Esophagus muscularis mucosa (tissue), 4 donors: ENCODE data around the gene SLC7A4. TPM values are rescaled to one million over a fixed set of nuclear protein-coding genes. Genes with fewer than 3 reads are reported as not detected.

Source experiments
- DNase-seq: peaks from one replicate; pipeline ENCODE4 v3.0.0-alpha.2; 2017; ENCODE audit errors: extremely low spot score
- H3K27ac ChIP-seq, 4 donors: fragments of 200-600 bp; sonication (generic); replicated peaks in 1 of 4; 1 replicate in 3 of 4; 2 replicates in 1 of 4; pipeline ENCODE4 v1.5.1; 2016 to 2019; ENCODE audit warnings: mild to moderate bottlenecking in 1 of 4
- H3K27me3 ChIP-seq, 4 donors: fragments of 200-600 bp; sonication (generic); one replicate each; pipeline versions ENCODE4 v1.5.1 to v1.6.0; 2016 to 2019
- H3K36me3 ChIP-seq, 4 donors: fragments of 200-600 bp; sonication (generic); one replicate each; pipeline ENCODE4 v1.5.1; 2016 to 2019
- H3K4me1 ChIP-seq, 4 donors: fragments of 200-600 bp; sonication (generic); one replicate each; pipeline ENCODE4 v1.5.1; 2016 to 2019
- H3K4me3 ChIP-seq, 4 donors: fragments of 200-600 bp; sonication (generic); 1 replicate in 2 of 4; 2 replicates in 2 of 4; pipeline ENCODE4 v1.5.1; 2016 to 2019; ENCODE audit warnings: mild to moderate bottlenecking in 4 of 4, moderate library complexity in 1 of 4
- H3K9me3 ChIP-seq, 4 donors: fragments of 200-600 bp; sonication (generic); 1 replicate in 3 of 4; 2 replicates in 1 of 4; pipeline ENCODE4 v1.5.1; 2016 to 2019
- EP300 ChIP-seq: sonication (generic); formaldehyde crosslinking; IDR thresholded peaks from one replicate; pipeline ENCODE4 v1.6.1; 2017; ENCODE audit warnings: antibody characterized with exemption
- POLR2A ChIP-seq: fragments of 450-650 bp; IDR thresholded peaks from one replicate; pipeline ENCODE4 v1.6.1; 2017; ENCODE audit warnings: antibody characterized with exemption, moderate library complexity, mild to moderate bottlenecking, low read depth
- POLR2AphosphoS5 ChIP-seq, 2 donors: sonication (generic); formaldehyde crosslinking; IDR thresholded peaks; one replicate each; pipeline ENCODE4 v1.6.1; 2017; ENCODE audit warnings: antibody characterized with exemption in 2 of 2
- WGBS: methylation state at CpG from one replicate; pipeline ENCODE4 v1.1.5; 2018; 5-methylcytosine and 5-hydroxymethylcytosine counted together
- intact Hi-C: fragments of 100-400 bp; cut with DNase I; formaldehyde crosslinking; loops from one replicate; pipeline ENCODE4 v1.15.1; 2023
- total RNA-seq, 4 donors: library from RNA; depleted of rRNA; stranded (reverse); fragments of >200 nt; gene quantifications; one replicate each; pipeline versions ENCODE4 v1.1.0 to v1.2.1, GENCODE V29; 2016
- TF ChIP-seq, protein P1 (sequence below), 3 experiments: fragments of 200-600 bp in 2 of 3; fragments of 450-650 bp in 1 of 3; sonication (generic) in 2 of 3; IDR thresholded peaks; one replicate each; pipeline ENCODE4 v1.5.1; 2017 to 2019; ENCODE audit warnings: antibody characterized with exemption in 3 of 3, mild to moderate bottlenecking in 2 of 3, moderate library complexity in 1 of 3

Gene SLC7A4
- total RNA-seq, 4 donors from 2014 or later = 0.23 to 0.42 (median 0.36) TPM

DNA sequence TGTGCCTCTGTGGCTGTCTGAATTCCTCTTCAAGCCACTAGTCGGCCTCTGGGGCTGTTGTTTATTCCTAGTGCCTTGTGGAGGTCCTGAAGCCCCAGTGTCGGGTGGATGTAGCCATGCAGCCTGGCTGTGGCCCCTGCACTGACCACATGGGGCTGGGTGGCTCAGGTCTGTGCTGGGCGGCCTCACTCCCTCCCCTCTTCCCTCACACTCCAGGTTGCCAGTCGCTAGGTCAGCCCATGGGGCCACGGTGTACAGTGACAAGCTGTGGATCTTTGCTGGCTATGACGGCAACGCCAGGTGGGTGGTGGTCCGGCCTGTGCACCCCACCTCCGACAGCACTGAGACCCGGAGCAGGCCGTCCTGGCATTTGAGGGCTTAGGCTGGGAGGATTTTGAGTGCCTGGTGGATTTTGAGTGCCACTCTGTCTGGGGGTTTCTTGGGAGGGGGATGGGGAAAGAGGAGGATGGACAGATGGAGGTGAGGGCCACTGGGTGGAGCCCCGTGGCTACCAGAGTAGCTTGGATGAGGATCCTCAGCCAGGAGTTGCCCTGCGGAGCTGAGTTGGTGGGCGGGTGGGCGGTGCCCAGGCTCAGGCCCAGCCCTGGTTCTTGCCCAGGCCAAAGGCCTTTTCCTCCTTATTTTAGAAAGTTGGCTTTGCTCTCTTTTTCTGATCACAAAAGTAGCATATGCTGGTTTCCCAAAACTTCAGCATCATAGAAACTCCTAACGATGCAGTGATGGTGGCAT, 43.6 kb downstream of the SLC7A4 start:
- Histone ChIP-seq H3K9me3 (no peaks in the 10 kb centered on the region), H3K4me1 (peaks cover 0 to 5% (median 3%) of the 10 kb centered on the region in 4 donors), H3K27ac (no peak overlapping the region), H3K4me3 (no peak overlapping the region), H3K27me3 (no peaks in the 10 kb centered on the region), H3K36me3 (peaks cover 29 to 92% (median 78%) of the 10 kb centered on the region in 4 donors)
- 87% methylated on average over 16 of the region's 16 CpGs for WGBS
- no peak for TF ChIP-seq POLR2A
- TF ChIP-seq, protein P1, sequence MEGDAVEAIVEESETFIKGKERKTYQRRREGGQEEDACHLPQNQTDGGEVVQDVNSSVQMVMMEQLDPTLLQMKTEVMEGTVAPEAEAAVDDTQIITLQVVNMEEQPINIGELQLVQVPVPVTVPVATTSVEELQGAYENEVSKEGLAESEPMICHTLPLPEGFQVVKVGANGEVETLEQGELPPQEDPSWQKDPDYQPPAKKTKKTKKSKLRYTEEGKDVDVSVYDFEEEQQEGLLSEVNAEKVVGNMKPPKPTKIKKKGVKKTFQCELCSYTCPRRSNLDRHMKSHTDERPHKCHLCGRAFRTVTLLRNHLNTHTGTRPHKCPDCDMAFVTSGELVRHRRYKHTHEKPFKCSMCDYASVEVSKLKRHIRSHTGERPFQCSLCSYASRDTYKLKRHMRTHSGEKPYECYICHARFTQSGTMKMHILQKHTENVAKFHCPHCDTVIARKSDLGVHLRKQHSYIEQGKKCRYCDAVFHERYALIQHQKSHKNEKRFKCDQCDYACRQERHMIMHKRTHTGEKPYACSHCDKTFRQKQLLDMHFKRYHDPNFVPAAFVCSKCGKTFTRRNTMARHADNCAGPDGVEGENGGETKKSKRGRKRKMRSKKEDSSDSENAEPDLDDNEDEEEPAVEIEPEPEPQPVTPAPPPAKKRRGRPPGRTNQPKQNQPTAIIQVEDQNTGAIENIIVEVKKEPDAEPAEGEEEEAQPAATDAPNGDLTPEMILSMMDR (IDR thresholded peaks at IDR 0.05) = no peak
- TF ChIP-seq POLR2AphosphoS5 (IDR thresholded peaks at IDR 0.05) = no peak
- no peak for TF ChIP-seq EP300
- intact Hi-C loops = no loop called here
- DNase-seq = no peak

DNA sequence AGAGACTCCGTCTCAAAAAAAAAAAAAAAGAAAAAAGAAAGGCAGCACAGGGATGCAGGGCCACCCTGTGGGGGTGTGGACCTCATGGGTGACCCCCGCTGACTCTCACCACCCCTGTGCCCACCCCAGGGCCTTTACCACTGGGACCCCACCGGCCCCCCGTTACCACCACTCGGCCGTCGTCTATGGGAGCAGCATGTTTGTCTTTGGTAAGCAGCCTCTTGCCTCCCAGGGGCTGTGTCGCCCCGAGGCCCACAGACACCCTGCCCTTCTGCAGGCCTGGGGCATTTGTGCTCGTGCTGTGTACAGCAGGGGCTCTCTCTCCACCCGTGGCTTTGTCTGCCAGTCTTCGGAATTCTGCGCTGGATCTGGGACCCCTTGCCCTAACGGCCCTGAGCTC, 45.0 kb downstream of the SLC7A4 start:
- DNase-seq = no peak
- intact Hi-C loops = no loop called here
- H3K36me3 ChIP-seq = peaks cover 22 to 81% (median 66%) of the 10 kb centered on the region in 4 donors
- no peak overlapping the region for H3K27ac ChIP-seq
- no peaks in the 10 kb centered on the region for H3K27me3 ChIP-seq
- TF ChIP-seq EP300 (no peak), POLR2A (no peak), POLR2AphosphoS5 (IDR thresholded peaks at IDR 0.05) (no peak)
- TF ChIP-seq, protein P1 (IDR thresholded peaks at IDR 0.05) = no peak
- WGBS = 86% methylated on average over 13 of the region's 14 CpGs
- no peak overlapping the region for H3K4me3 ChIP-seq
- H3K9me3 ChIP-seq = no peaks in the 10 kb centered on the region
- H3K4me1 ChIP-seq = peaks cover 9 to 17% (median 16%) of the 10 kb centered on the region in 4 donors

DNA sequence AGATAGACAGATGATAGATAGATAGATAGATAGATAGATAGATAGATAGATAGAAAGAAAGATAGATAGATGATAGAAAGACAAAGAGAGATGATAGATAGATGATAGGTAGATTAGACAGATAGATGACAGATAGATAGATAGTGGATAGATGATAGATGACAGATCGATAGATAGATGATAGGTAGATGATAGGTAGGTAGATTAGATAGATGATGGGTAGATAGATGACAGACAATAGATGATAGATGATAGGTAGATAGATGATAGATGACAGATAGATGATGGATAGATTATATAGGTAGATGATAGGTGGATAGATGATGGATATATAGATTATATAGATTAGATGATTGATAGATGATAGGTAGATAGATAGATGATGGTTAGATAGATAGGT, 46.0 kb downstream of the SLC7A4 start:
- TF ChIP-seq EP300 (no peak), POLR2A (no peak), POLR2AphosphoS5 (IDR thresholded peaks at IDR 0.05) (no peak)
- TF ChIP-seq, protein P1 (IDR thresholded peaks at IDR 0.05) = no peak
- Histone ChIP-seq H3K4me1 (peaks cover 11 to 20% (median 19%) of the 10 kb centered on the region in 4 donors), H3K9me3 (no peaks in the 10 kb centered on the region), H3K27ac (no peak overlapping the region), H3K27me3 (no peaks in the 10 kb centered on the region), H3K36me3 (peaks cover 18 to 71% (median 56%) of the 10 kb centered on the region in 4 donors), H3K4me3 (no peak overlapping the region)
- intact Hi-C loops = no loop called here
- DNase-seq = no peak
- WGBS = 98% methylated on average over 1 of the region's 1 CpG

DNA sequence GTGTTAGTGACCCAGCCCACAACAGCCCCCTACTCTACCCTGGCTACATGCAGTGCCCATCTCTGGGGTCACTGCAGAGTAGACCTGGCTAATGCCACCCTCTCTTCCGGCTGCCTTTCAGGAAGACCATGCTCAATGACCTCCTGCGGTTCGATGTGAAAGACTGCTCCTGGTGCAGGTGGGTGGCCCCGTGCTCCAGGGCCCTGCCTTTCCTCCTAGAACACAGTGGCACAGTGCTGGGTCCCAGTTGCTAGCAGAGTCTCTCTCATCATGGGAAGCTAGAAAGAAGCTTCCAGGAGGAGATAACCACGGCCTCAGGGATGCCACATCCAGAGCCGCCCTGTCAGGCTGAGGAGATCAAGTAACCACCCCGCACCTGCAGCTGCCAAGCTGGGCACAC, 46.6 kb downstream of the SLC7A4 start:
- intact Hi-C loops = no loop called here
- DNase-seq = no peak
- WGBS = 92% methylated on average over 7 of the region's 7 CpGs
- TF ChIP-seq EP300 (no peak), POLR2A (no peak), POLR2AphosphoS5 (IDR thresholded peaks at IDR 0.05) (no peak)
- TF ChIP-seq, protein P1 (IDR thresholded peaks at IDR 0.05) = no peak
- Histone ChIP-seq H3K9me3 (no peaks in the 10 kb centered on the region), H3K4me3 (no peak overlapping the region), H3K4me1 (peaks cover 18 to 27% (median 26%) of the 10 kb centered on the region in 4 donors), H3K27ac (no peak overlapping the region), H3K36me3 (peaks cover 18 to 64% (median 49%) of the 10 kb centered on the region in 4 donors), H3K27me3 (no peaks in the 10 kb centered on the region)
